ENCODE measurements around the gene DDOST. TPM values are rescaled to one million over a fixed set of nuclear protein-coding genes. Genes with fewer than 3 reads are reported as not detected.

Gene DDOST
- polyA plus RNA-seq, 1 of the 3 experiments (the other 2 are of a cell fraction): 602 TPM

- no peak for DNase-seq
- H3K4me3 ChIP-seq (ENCODE audit: low read depth in 2 of 2, low read length in 1 of 2): no peak overlapping the region
- 55% methylated on average over 6 of the region's 6 CpGs for WGBS (ENCODE audit: low lambda C conversion rate)
- POLR2A ChIA-PET: no interaction called here
- H3K36me3 ChIP-seq (replicated peaks in 1 of 2; ENCODE audit: control insufficient read depth in 1 of 2, insufficient read depth in 2 of 2, low read length in 1 of 2): peaks cover 13 to 22% of the 10 kb centered on the region in 2 experiments
- no peaks in the 10 kb centered on the region for H3K9me2 ChIP-seq
- H3K79me2 ChIP-seq (ENCODE audit: insufficient read depth): no peaks in the 10 kb centered on the region
- H3K4me2 ChIP-seq: no peak overlapping the region
- H3K27ac ChIP-seq (ENCODE audit: low read depth in 2 of 2, low read length in 1 of 2): no peak overlapping the region
- TF ChIP-seq RCOR1 (IDR thresholded peaks at IDR 0.05; ENCODE audit: low read length) (no peak), EZH2phosphoT487 (IDR thresholded peaks at IDR 0.05; ENCODE audit: borderline replicate concordance, low read depth) (no peak), FOXM1 (IDR thresholded peaks at IDR 0.05; ENCODE audit: low read depth) (no peak), PBX3 (IDR thresholded peaks at IDR 0.05) (no peak), ELF1 (IDR thresholded peaks at IDR 0.05) (no peak), FOXJ3 (CRISPR knock-in tag; IDR thresholded peaks at IDR 0.05) (no peak), USF1 (IDR thresholded peaks at IDR 0.05; ENCODE audit: borderline replicate concordance, low read depth) (no peak), RFX5 (IDR thresholded peaks at IDR 0.05; ENCODE audit: low read length) (no peak), MEF2A (IDR thresholded peaks at IDR 0.05; ENCODE audit: borderline replicate concordance, low read depth) (no peak), EP300 (IDR thresholded peaks at IDR 0.05; ENCODE audit: borderline replicate concordance in 1 of 2, low read depth in 1 of 2, low read length in 1 of 2) (no peak), GATA2 (CRISPR knock-in tag; IDR thresholded peaks at IDR 0.05) (no peak), CTCF (IDR thresholded peaks at IDR 0.05) (no peak), NFIC (IDR thresholded peaks at IDR 0.05; ENCODE audit: borderline replicate concordance) (no peak), MAX (IDR thresholded peaks at IDR 0.05; ENCODE audit: low read depth) (no peak), ZBTB33 (IDR thresholded peaks at IDR 0.05; ENCODE audit: borderline replicate concordance, low read depth) (no peak)
- no peaks in the 10 kb centered on the region for H3K9me3 ChIP-seq
- H2AFZ ChIP-seq (ENCODE audit: low read depth): no peak overlapping the region
- H3K9ac ChIP-seq: no peak overlapping the region
- no peaks in the 10 kb centered on the region for H4K20me1 ChIP-seq (ENCODE audit: insufficient read depth)
- H3F3A ChIP-seq (replicated peaks; ENCODE audit: insufficient read depth): no peaks in the 10 kb centered on the region
- H3K27me3 ChIP-seq (ENCODE audit: insufficient read depth): no peaks in the 10 kb centered on the region
- CTCF ChIA-PET: interaction anchor here (0.9 kb wide), 1 partner anchor 9 kb away, joined by 3 read pairs; no protein-coding TSS in a partner anchor
- H3K4me1 ChIP-seq (ENCODE audit: control insufficient read depth in 1 of 2, insufficient read depth in 2 of 2, low read depth in 1 of 2, low read length in 1 of 2): no peaks in the 10 kb centered on the region
These were observed 18.1 kb downstream of the DDOST start for GRCh38 chr1:20643080-20643479.

All from SK-N-SH (cell line).